Adipose tissue (tissue), 3 donors: ENCODE results near the gene ELFN2. TPM values are rescaled to one million over a fixed set of nuclear protein-coding genes. Genes with fewer than 3 reads are reported as not detected.

Experiments used
- H3K27ac ChIP-seq: one replicate; pipeline ENCODE4 v1.5.1; 2013; ENCODE audit warnings: low read depth, low read length
- WGBS, 3 donors: extraction: QIAGEN DNeasy Blood & Tissue Kit; methylation state at CpG; one replicate each; pipeline ENCODE4 v1.1.7; 2013; 5-methylcytosine and 5-hydroxymethylcytosine counted together
- polyA plus RNA-seq, 3 donors: library from polyadenylated mRNA; stranded (reverse); fragments of 200-250 nt; gene quantifications; one replicate each; pipeline ENCODE4 v1.2.3, GENCODE V29; 2013
- donor health status: healthy with polysubstance abuse.
- donor health status: Bipolar disorder and iron deficiency.
- donor health status: healthy.

ELFN2 gene
- polyA plus RNA-seq, 3 donors: 0.03 to 0.29 (median 0.11) TPM

DNA sequence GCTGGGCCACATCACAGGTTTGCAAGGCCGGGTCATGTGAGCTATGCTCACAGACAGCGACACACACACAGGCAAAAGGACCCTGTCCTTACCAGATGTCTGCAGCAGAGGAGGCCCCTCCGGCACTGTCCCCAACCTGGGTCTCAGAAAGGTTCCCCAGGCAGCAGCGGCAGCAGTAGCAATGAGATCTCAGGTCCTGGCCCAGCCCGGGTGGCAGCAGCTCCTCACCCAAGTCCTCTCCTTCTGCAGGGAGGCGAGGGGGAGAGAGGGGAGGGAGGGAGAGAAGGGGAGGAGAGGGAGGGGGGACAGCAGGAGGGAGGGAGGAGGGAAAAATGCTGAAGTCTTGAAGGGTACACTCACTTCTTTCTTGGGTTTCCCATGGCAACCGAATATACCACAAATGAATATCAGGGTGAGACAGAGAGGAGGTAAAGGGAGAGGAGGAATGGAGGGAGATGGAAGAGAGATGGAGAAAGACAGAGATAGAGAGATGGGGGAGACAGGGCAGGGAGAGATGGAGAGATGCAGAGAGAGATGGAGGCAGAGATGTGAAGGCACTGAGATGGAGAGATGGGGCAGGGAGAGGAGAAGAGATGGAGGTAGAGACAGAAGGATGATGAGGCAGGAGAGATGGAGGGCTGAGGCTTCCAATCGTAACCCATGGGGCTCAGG lies 9.5 kb downstream of the ELFN2 start:
- WGBS, 3 donors: 76 to 84% (median 79%) methylated on average over 7 to 8 of the region's 8 CpGs
- H3K27ac ChIP-seq: no peak overlapping the region

- no peak overlapping the region for H3K27ac ChIP-seq
- 69 to 84% (median 84%) methylated on average over 7 of the region's 7 CpGs for WGBS, 3 donors
These were observed 10.0 kb downstream of the ELFN2 start for GRCh38 chr22:37417264-37417663.

- 23 to 28% (median 28%) methylated on average over 14 of the region's 14 CpGs for WGBS, 3 donors
- H3K27ac ChIP-seq: no peak overlapping the region
These were observed 10.5 kb downstream of the ELFN2 start for GRCh38 chr22:37416827-37417226.

DNA sequence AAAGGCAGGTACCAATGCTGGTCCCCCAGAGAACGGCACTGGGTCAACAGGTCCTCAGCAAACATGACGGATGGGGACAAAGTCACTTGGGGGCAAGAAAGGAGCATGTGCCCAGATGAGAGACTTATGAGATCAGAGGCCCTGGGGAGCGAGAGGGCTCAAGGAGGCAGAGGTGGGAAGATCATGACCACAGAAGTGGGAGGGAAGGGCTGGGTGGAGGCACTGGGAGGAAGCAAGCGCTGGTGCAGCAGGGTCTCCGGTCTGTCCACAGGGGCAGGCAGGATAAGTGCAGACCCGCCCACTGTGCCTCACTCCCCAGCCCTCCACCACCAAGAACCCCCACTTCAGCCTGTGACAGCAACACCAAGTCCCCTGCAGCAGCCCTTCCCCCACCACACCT lies 10.9 kb downstream of the ELFN2 start:
- WGBS, 3 donors: 45 to 49% (median 49%) methylated on average over 4 to 6 of the region's 6 CpGs

DNA sequence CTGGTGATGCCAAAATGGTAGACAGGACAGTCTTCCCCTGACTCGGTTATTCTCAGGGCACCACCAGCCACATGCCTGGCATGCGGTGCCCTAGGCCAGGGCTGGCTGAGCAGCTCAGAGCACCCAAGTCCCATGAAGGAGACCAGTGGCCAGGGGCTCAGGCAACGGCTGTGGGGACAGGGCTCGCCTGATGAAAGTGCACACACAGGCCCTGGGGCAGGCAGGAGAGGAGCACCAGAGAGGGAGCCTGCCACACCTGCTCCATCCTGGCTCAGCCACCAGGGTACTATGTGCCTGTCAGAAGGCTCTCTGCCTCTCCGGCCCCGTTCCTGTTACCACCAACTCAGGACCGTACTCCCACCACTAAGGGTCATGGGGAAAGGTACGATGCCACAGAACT lies 12.1 kb downstream of the ELFN2 start:
- 82 to 87% (median 84%) methylated on average over 8 of the region's 8 CpGs for WGBS, 3 donors
- no peak overlapping the region for H3K27ac ChIP-seq

More for the DNA sequence above, 10.9 kb downstream of the ELFN2 start:
- no peak overlapping the region for H3K27ac ChIP-seq

DNA sequence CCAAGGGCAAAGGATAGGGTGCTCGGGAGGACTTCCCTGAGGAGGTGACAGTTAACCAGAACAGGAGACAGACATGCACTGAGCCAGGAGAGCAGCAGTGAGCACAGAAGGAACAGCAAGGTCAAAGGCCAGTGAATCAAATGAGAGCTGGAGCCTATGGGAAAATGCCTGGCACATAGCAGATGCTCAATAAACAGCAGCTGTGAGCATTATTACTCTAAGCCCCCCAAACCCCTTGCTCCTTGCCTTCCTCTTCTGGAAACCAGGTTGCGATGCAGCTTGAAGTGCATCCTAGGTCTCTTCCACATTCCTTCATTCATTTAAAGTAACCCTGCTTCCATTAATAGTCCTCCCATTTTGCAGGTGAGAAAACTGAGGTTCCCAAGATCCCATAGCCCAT lies 13.0 kb downstream of the ELFN2 start:
- H3K27ac ChIP-seq: no peak overlapping the region
- WGBS, 3 donors: 81 to 95% (median 81%) methylated on average over 2 of the region's 2 CpGs

DNA sequence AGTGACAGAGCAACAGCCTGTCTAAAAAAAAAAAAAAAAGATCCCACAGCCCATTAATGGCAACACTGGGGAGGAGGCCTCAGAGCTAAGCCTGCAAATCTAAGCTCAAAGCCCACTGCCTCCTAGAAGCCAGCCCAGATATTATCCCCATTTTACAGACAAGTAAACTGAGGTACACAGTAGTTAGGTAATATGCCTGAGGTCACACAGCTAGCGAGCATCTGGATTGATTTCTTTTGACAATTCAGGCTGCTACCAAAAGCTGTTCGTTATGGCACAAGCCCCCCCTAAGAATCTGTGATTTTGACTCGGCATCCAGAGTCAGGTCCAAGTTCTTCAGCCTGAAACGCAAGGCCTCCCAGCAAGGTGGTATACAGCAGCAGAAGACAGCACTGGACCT lies 13.7 kb downstream of the ELFN2 start:
- H3K27ac ChIP-seq: no peak overlapping the region
- WGBS, 3 donors: 89 to 94% (median 89%) methylated on average over 4 of the region's 4 CpGs

DNA sequence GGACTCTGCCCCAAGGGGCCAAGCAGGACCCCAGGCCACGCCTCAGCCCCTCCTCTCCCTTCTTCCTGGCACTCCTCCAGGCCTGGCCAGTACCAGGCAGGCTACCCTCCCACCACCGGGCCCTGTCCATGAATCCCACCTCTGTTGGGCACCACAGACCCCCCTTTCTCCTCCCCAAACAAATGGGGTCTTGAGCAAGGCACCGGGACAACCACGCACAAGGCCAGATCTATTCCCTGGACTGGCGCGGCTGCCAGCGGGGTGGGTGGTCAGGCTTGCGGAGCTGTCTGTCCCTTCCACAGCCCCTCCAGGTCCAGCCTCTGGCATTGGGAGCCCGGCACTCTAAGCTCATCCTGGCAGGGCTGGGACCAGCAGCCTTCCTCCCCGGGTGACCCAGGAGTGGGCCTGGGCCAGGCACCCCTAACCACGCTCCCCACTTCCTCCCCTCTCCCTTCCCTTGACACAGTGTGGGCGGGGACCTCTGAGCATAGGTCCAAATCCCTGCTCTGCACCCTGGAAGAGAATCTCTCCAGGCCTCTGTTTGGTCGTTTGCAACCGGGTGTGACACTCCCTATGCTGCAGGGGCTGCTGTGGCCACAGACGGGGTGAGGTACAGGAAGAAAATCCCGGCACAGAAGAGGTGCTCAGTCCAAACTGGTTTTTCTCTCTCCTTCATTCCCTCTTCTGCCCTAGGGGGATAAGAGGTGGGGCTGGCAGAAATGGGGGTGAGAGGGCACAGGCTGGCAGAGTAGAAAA lies 14.6 kb downstream of the ELFN2 start:
- H3K27ac ChIP-seq: no peak overlapping the region
- 64 to 80% (median 69%) methylated on average over 14 to 16 of the region's 16 CpGs for WGBS, 3 donors

DNA sequence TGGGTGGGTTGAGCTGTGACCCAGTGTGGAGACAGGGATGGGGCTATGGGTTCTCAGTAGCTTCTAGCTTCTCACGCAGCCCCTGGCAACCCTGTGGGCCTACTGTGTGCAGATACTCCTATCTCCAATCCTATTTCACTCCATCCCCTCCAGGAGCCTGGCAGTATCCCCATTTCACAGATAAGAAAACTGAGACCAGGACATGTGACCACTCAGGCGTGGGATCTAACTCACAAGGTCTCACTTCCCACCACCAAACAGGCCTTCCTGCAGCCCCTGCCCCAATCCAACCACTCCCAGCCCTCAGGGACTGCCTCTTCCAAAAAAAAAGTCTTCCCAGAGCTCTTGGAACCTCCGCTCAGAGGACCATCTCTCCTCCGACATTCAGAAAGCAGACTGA lies 15.6 kb downstream of the ELFN2 start:
- WGBS, 3 donors: 63 to 83% (median 80%) methylated on average over 4 of the region's 4 CpGs

DNA sequence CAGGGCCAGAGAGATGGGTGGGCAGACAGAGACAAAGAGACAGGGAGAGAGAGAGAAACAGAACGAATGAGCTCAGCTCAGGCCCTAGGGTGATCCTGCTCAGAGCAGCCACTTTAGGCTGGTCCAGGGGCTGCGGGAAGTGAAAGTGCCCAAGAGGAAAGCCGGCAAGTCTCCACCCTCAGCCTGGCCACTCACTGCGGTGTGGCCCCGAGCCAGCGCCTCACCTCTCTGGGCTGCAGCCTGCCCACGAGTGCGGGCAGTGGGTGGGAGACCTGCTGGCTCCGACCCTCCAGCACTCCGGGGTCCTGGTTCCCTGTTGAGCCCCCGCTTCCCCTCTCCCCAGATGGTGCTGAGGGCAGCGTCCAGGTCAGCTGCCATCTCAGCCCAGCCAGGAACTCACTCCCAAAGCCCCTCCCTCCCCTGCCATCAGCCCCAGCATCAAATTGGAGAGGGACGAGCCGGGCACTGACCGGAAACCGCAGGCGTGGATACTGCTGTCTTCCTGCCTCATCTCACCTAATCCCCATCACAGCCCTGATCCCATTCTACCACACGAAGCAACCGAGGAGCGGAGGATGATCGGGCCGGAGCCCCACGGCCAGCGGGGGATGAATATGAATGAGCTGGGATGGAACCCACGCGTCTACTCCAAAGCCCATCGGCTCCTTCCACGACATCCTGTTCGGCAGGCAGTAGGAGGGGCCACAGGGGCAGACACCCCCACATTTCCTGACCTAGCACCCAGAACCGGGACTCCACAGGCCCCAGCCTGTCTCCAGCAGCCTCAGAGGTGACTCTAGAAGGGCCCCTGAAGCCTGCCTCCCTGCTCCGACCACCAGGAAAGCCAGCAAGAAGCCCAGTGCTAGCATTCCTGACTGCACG lies 16.9 kb downstream of the ELFN2 start:
- 54 to 66% (median 59%) methylated on average over 29 to 32 of the region's 32 CpGs for WGBS, 3 donors
- H3K27ac ChIP-seq: no peak overlapping the region

More for the DNA sequence above, 15.6 kb downstream of the ELFN2 start:
- no peak overlapping the region for H3K27ac ChIP-seq

- no peak overlapping the region for H3K27ac ChIP-seq
- 62 to 84% (median 79%) methylated on average over 13 of the region's 13 CpGs for WGBS, 3 donors
These were observed 17.7 kb downstream of the ELFN2 start for GRCh38 chr22:37409459-37410050.

DNA sequence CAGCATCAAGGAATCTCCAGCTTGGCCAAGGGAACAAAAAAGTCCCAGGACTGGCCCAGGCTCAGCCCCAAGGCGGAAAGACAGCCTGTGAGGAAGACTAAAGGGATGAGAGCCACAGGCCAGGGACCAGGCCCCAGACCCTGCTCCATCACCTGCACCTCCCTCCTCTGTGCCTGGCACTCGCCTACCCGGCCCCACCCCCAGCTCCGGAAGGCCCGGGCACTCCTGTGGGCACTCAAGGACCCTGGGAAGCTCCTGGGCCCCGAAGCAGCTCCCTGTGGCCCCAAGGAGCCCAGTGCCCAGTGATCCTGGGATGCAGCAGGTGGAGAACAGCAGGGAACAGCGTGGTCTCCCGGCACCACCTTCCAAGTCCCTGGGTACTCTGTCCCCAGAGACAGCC lies 18.2 kb downstream of the ELFN2 start:
- H3K27ac ChIP-seq: no peak overlapping the region
- 67 to 83% (median 80%) methylated on average over 7 to 8 of the region's 8 CpGs for WGBS, 3 donors

DNA sequence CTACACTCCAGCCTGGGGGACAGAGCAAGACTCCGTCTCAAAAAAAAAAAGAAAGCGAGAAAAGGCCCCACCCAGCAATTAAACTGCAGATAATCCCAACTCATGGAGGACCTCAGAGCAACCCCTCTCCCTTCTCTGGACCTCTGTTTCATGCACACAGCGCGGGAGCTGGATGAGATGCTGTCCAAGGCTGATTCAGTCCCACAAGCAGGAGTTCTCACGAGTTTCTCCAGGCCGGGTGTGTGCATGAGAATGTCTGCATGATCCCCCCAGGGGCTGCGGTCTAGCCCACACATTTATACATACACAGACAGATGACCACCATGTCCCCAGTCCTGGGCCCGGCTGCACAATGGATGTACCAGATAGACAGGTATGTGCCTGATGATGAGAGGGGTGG lies 19.4 kb downstream of the ELFN2 start:
- no peak overlapping the region for H3K27ac ChIP-seq
- 54 to 72% (median 66%) methylated on average over 7 to 8 of the region's 8 CpGs for WGBS, 3 donors

- 69 to 78% (median 74%) methylated on average over 17 of the region's 17 CpGs for WGBS, 3 donors
- no peak overlapping the region for H3K27ac ChIP-seq
These were observed 20.6 kb downstream of the ELFN2 start for GRCh38 chr22:37406441-37407235.

GRCh38 chr22:37404091-37404490 lies 23.2 kb downstream of the ELFN2 start:
- H3K27ac ChIP-seq: no peak overlapping the region
- 76 to 85% (median 83%) methylated on average over 11 of the region's 11 CpGs for WGBS, 3 donors

- 47 to 56% (median 49%) methylated on average over 26 of the region's 26 CpGs for WGBS, 3 donors
- no peak overlapping the region for H3K27ac ChIP-seq
These were observed 23.9 kb downstream of the ELFN2 start for GRCh38 chr22:37403267-37403960.

DNA sequence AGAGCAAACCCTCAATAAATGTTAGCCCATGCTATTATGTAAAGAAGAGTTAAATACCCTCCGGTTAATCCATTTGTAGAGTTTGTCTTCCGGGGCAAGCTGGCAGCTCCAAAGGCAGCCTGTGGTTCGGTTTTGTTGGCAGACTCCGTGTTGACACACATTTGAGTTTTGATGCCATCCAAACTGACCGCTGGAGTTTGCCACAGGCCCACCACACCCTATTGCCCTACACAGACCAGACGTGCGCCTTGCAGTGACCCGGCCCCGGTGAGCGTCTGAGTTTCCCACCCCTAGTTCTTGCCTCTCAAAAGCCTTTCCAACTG lies 25.1 kb downstream of the ELFN2 start:
- no peak overlapping the region for H3K27ac ChIP-seq
- WGBS, 3 donors: 65 to 76% (median 75%) methylated on average over 10 of the region's 10 CpGs
